Mesenchymal stem cell (in vitro differentiated cells and primary cell): ENCODE measurements around the gene CEACAM8.
A peak's percentile ranks its signal among the peaks of the same experiment; 100 is the strongest.

Source experiments
- DNase-seq: peaks from one replicate; pipeline ENCODE4 v3.0.0-alpha.2; 2013
- H2AFZ ChIP-seq: one replicate; pipeline ENCODE4 v1.6.1; 2013; ENCODE audit warnings: low read depth, mild to moderate bottlenecking, control low read depth, inconsistent platforms, low read length, moderate library complexity
- H2AK5ac ChIP-seq: 2 replicates; pipeline ENCODE4 v1.6.1; 2013; ENCODE audit warnings: low read length, moderate library complexity, mild to moderate bottlenecking, inconsistent platforms; ENCODE audit not compliant: severe bottlenecking
- H2BK120ac ChIP-seq: one replicate; pipeline ENCODE4 v1.6.1; 2013; ENCODE audit warnings: low read depth, mild to moderate bottlenecking, inconsistent platforms, low read length, moderate library complexity
- H2BK12ac ChIP-seq, 2 experiments: one replicate each; pipeline ENCODE4 v1.6.1; 2013; ENCODE audit warnings: inconsistent platforms in 2 of 2, low read length in 2 of 2, mild to moderate bottlenecking in 2 of 2, moderate library complexity in 2 of 2, control low read depth in 1 of 2
- H2BK15ac ChIP-seq: one replicate; pipeline ENCODE4 v1.6.1; 2013; ENCODE audit warnings: mild to moderate bottlenecking, low read depth, inconsistent platforms; ENCODE audit not compliant: poor library complexity, severe bottlenecking
- H2BK5ac ChIP-seq: 2 replicates; pipeline ENCODE4 v1.6.1; 2013; ENCODE audit warnings: low read depth, mild to moderate bottlenecking, low read length, control low read depth, inconsistent platforms; ENCODE audit not compliant: poor library complexity, severe bottlenecking
- H3K14ac ChIP-seq, 2 experiments: one replicate each; pipeline ENCODE4 v1.6.1; 2013; ENCODE audit warnings: inconsistent platforms in 2 of 2, low read length in 2 of 2, control low read depth in 1 of 2, mild to moderate bottlenecking in 1 of 2, moderate library complexity in 1 of 2
- H3K18ac ChIP-seq, 2 experiments: one replicate each; pipeline ENCODE4 v1.6.1; 2013; ENCODE audit warnings: inconsistent platforms in 2 of 2, low read length in 2 of 2, control low read depth in 1 of 2, low read depth in 1 of 2, mild to moderate bottlenecking in 1 of 2
- H3K23ac ChIP-seq, 2 experiments: one replicate each; pipeline ENCODE4 v1.6.1; 2013; ENCODE audit warnings: inconsistent platforms in 2 of 2, low read length in 2 of 2, mild to moderate bottlenecking in 2 of 2, moderate library complexity in 2 of 2, control low read depth in 1 of 2
- H3K27ac ChIP-seq: 2 replicates; pipeline ENCODE4 v1.5.1; 2013; ENCODE audit warnings: mild to moderate bottlenecking, moderate library complexity, low read length, control low read depth, inconsistent platforms; ENCODE audit not compliant: poor library complexity, severe bottlenecking
- H3K27me3 ChIP-seq, 2 experiments: 2 replicates each; pipeline versions ENCODE4 v1.6.1 to v1.7.0; 2013; ENCODE audit warnings: low read length in 2 of 2, mild to moderate bottlenecking in 2 of 2, moderate library complexity in 2 of 2, control low read depth in 1 of 2, inconsistent platforms in 1 of 2; ENCODE audit not compliant: control insufficient read depth in 1 of 2, insufficient read depth in 1 of 2
- H3K36me3 ChIP-seq, 2 experiments: 2 replicates each; pipeline versions ENCODE4 v1.6.1 to v1.7.0; 2013; ENCODE audit warnings: low read length in 2 of 2, control low read depth in 1 of 2, inconsistent platforms in 1 of 2, low read depth in 1 of 2, mild to moderate bottlenecking in 1 of 2; ENCODE audit not compliant: insufficient read depth in 2 of 2, control insufficient read depth in 1 of 2
- H3K4ac ChIP-seq, 2 experiments: one replicate each; pipeline ENCODE4 v1.6.1; 2013; ENCODE audit warnings: inconsistent platforms in 2 of 2, low read length in 2 of 2, mild to moderate bottlenecking in 2 of 2, moderate library complexity in 2 of 2, control low read depth in 1 of 2, low read depth in 1 of 2
- H3K4me1 ChIP-seq: 2 replicates; pipeline ENCODE4 v1.6.1; 2013; ENCODE audit warnings: low read depth, low read length, control low read depth; ENCODE audit not compliant: control insufficient read depth, insufficient read depth
- H3K4me2 ChIP-seq: 2 replicates; pipeline ENCODE4 v1.6.1; 2013; ENCODE audit warnings: low read length, mild to moderate bottlenecking, inconsistent platforms; ENCODE audit not compliant: poor library complexity, severe bottlenecking
- H3K4me3 ChIP-seq, 2 experiments: 2 replicates each; pipeline versions ENCODE4 v1.5.1 to v1.7.0; 2013; ENCODE audit warnings: low read length in 2 of 2, mild to moderate bottlenecking in 2 of 2, control low read depth in 1 of 2, low read depth in 1 of 2; ENCODE audit not compliant: insufficient read depth in 1 of 2
- H3K79me1 ChIP-seq: replicated peaks from 2 replicates; pipeline ENCODE4 v1.6.1; 2013; ENCODE audit warnings: mild to moderate bottlenecking, control low read depth, low read length, inconsistent platforms; ENCODE audit not compliant: poor library complexity, severe bottlenecking
- H3K9ac ChIP-seq: 2 replicates; pipeline ENCODE4 v1.7.0; 2013; ENCODE audit warnings: mild to moderate bottlenecking, low read length, moderate library complexity
- H3K9me3 ChIP-seq: 2 replicates; pipeline ENCODE4 v1.7.0; 2013; ENCODE audit warnings: mild to moderate bottlenecking, low read length; ENCODE audit not compliant: control insufficient read depth
- H4K8ac ChIP-seq: one replicate; pipeline ENCODE4 v1.6.1; 2013; ENCODE audit warnings: inconsistent platforms, mild to moderate bottlenecking, low read length, moderate library complexity
- H4K91ac ChIP-seq: one replicate; pipeline ENCODE4 v1.6.1; 2013; ENCODE audit warnings: mild to moderate bottlenecking, low read length, inconsistent platforms
- WGBS: methylation state at CpG from one replicate; pipeline ENCODE4 v1.1.7; 2013; ENCODE audit warnings: mixed read lengths; 5-methylcytosine and 5-hydroxymethylcytosine counted together

Gene CEACAM8

GRCh38 chr19:42567567-42567966 is 27.2 kb downstream of the CEACAM8 start:
- H3K18ac ChIP-seq: no peak overlapping the region
- H3K14ac ChIP-seq: no peak overlapping the region
- WGBS: 87% methylated on average over 4 of the region's 4 CpGs

GRCh38 chr19:42563352-42564210 is 31.1 kb downstream of the CEACAM8 start:
- H3K14ac ChIP-seq: no peak overlapping the region
- no peak overlapping the region for H3K4me3 ChIP-seq
- H3K79me1 ChIP-seq: no peaks in the 10 kb centered on the region
- H3K4me1 ChIP-seq: peaks cover 1% of the 10 kb centered on the region
- no peaks in the 10 kb centered on the region for H3K9me3 ChIP-seq
- peaks cover 26 to 82% of the 10 kb centered on the region in 2 experiments for H3K27me3 ChIP-seq
- no peak overlapping the region for H2AK5ac ChIP-seq
- H4K91ac ChIP-seq: no peak overlapping the region
- no peak overlapping the region for H2BK5ac ChIP-seq
- no peak overlapping the region for H3K23ac ChIP-seq
- H3K36me3 ChIP-seq: no peaks in the 10 kb centered on the region
- H3K4me2 ChIP-seq: peak overlapping the region; percentile 18
- H3K18ac ChIP-seq: no peak overlapping the region
- H3K9ac ChIP-seq: no peak overlapping the region
- no peak overlapping the region for H2BK120ac ChIP-seq
- peak; percentile 32 for DNase-seq
- H2AFZ ChIP-seq: no peak overlapping the region
- H3K4ac ChIP-seq: no peak overlapping the region
- 18% methylated on average over 4 of the region's 7 CpGs for WGBS
- no peak overlapping the region for H4K8ac ChIP-seq
- no peak overlapping the region for H3K27ac ChIP-seq
- no peak overlapping the region for H2BK12ac ChIP-seq
- H2BK15ac ChIP-seq: no peak overlapping the region

More at GRCh38 chr19:42567567-42567966, 27.2 kb downstream of the CEACAM8 start:
- H3K23ac ChIP-seq: no peak overlapping the region
- no peak overlapping the region for H2BK15ac ChIP-seq
- no peak overlapping the region for H4K91ac ChIP-seq
- H3K9ac ChIP-seq: no peak overlapping the region
- H3K9me3 ChIP-seq: no peaks in the 10 kb centered on the region
- H2AFZ ChIP-seq: no peak overlapping the region
- H3K27me3 ChIP-seq: peaks cover 16 to 71% of the 10 kb centered on the region in 2 experiments
- H3K4me1 ChIP-seq: peaks cover 1% of the 10 kb centered on the region
- no peak overlapping the region for H4K8ac ChIP-seq
- H2BK5ac ChIP-seq: no peak overlapping the region
- H2BK120ac ChIP-seq: no peak overlapping the region
- no peak overlapping the region for H3K4me3 ChIP-seq
- H2AK5ac ChIP-seq: no peak overlapping the region
- no peak for DNase-seq
- H2BK12ac ChIP-seq: no peak overlapping the region
- H3K79me1 ChIP-seq: no peaks in the 10 kb centered on the region
- no peak overlapping the region for H3K4ac ChIP-seq
- no peak overlapping the region for H3K4me2 ChIP-seq
- no peaks in the 10 kb centered on the region for H3K36me3 ChIP-seq
- no peak overlapping the region for H3K27ac ChIP-seq

- Histone ChIP-seq H3K27ac (no peak overlapping the region), H3K36me3 (no peaks in the 10 kb centered on the region), H3K4me3 (no peak overlapping the region), H2BK15ac (no peak overlapping the region), H3K79me1 (no peaks in the 10 kb centered on the region), H3K4me1 (peaks cover 1% of the 10 kb centered on the region), H4K8ac (no peak overlapping the region), H3K4ac (no peak overlapping the region), H3K14ac (no peak overlapping the region), H2BK12ac (no peak overlapping the region), H3K23ac (no peak overlapping the region), H2BK5ac (no peak overlapping the region), H2BK120ac (no peak overlapping the region), H4K91ac (no peak overlapping the region), H3K4me2 (no peak overlapping the region), H3K18ac (no peak overlapping the region), H3K9me3 (peaks cover 7% of the 10 kb centered on the region), H2AFZ (no peak overlapping the region), H2AK5ac (no peak overlapping the region), H3K9ac (no peak overlapping the region), H3K27me3 (peaks cover 22 to 83% of the 10 kb centered on the region in 2 experiments)
- DNase-seq: no peak
- WGBS: 81% methylated on average over 2 of the region's 2 CpGs
Measured at GRCh38 chr19:42561512-42561911, 33.2 kb downstream of the CEACAM8 start.

- DNase-seq: no peak
- Histone ChIP-seq H3K79me1 (no peaks in the 10 kb centered on the region), H4K91ac (no peak overlapping the region), H2AK5ac (no peak overlapping the region), H2BK15ac (no peak overlapping the region), H3K4me3 (no peak overlapping the region), H2BK120ac (no peak overlapping the region), H2BK5ac (no peak overlapping the region), H3K14ac (no peak overlapping the region), H4K8ac (no peak overlapping the region), H3K4ac (no peak overlapping the region), H3K9ac (no peak overlapping the region), H3K27ac (no peak overlapping the region), H3K36me3 (no peaks in the 10 kb centered on the region), H3K4me2 (no peak overlapping the region), H3K18ac (no peak overlapping the region), H2BK12ac (no peak overlapping the region), H2AFZ (no peak overlapping the region), H3K23ac (no peak overlapping the region), H3K9me3 (peaks cover 7% of the 10 kb centered on the region), H3K4me1 (peaks cover 1% of the 10 kb centered on the region), H3K27me3 (peaks cover 22 to 86% of the 10 kb centered on the region in 2 experiments)
- 58% methylated on average over 2 of the region's 4 CpGs for WGBS
Measured at GRCh38 chr19:42560731-42561130, 34.0 kb downstream of the CEACAM8 start.
